ENCODE measurements around the gene PCDHB5.

DNA sequence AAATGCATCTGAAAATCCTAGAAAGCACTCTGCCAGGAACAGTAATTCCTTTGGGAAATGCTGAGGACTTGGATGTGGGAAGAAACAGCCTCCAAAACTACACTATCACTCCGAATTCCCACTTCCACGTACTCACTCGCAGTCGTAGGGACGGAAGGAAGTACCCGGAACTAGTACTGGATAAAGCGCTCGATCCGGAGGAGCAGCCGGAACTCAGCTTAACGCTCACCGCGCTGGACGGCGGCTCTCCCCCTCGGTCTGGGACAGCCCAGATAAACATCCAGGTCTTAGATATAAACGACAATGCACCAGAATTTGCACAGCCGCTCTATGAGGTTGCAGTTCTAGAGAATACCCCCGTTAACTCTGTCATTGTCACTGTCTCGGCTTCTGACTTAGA is 33.9 kb upstream of the PCDHB5 start:
- TF ChIP-seq POLR2A (IDR thresholded peaks at IDR 0.05): no peak
- TF ChIP-seq, protein P1, sequence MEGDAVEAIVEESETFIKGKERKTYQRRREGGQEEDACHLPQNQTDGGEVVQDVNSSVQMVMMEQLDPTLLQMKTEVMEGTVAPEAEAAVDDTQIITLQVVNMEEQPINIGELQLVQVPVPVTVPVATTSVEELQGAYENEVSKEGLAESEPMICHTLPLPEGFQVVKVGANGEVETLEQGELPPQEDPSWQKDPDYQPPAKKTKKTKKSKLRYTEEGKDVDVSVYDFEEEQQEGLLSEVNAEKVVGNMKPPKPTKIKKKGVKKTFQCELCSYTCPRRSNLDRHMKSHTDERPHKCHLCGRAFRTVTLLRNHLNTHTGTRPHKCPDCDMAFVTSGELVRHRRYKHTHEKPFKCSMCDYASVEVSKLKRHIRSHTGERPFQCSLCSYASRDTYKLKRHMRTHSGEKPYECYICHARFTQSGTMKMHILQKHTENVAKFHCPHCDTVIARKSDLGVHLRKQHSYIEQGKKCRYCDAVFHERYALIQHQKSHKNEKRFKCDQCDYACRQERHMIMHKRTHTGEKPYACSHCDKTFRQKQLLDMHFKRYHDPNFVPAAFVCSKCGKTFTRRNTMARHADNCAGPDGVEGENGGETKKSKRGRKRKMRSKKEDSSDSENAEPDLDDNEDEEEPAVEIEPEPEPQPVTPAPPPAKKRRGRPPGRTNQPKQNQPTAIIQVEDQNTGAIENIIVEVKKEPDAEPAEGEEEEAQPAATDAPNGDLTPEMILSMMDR (IDR thresholded peaks at IDR 0.05): no peak
- no peak for TF ChIP-seq POLR2AphosphoS5 (IDR thresholded peaks at IDR 0.05)
- no peak for TF ChIP-seq EP300 (IDR thresholded peaks at IDR 0.05)

All from suprapubic skin (tissue), 4 donors.